GM12892 (cell line): ENCODE results near the gene PYGB.

Experiments
- POLR2A ChIP-seq: IDR thresholded peaks from 2 replicates; pipeline ENCODE4 v1.6.1; 2011; ENCODE audit warnings: low read depth, low read length, control low read depth
- POLR2AphosphoS5 ChIP-seq: IDR thresholded peaks from 2 replicates; pipeline ENCODE4 v1.6.1; 2011; ENCODE audit warnings: low read depth, low read length, control low read depth
- TAF1 ChIP-seq: IDR thresholded peaks from 2 replicates; pipeline ENCODE4 v1.6.1; 2011; ENCODE audit warnings: low read depth, mild to moderate bottlenecking, control low read depth, low read length, borderline replicate concordance

GRCh38 chr20:25252230-25252651 is 4.4 kb downstream of the PYGB start:
- TF ChIP-seq POLR2AphosphoS5: no peak
- TF ChIP-seq POLR2A: no peak
- TF ChIP-seq TAF1: no peak
